Measurements from ENCODE around the gene MDK. TPM values are rescaled to one million over a fixed set of nuclear protein-coding genes. Genes with fewer than 3 reads are reported as not detected.

The MDK gene
- total and polyA plus RNA-seq, 2 of the 4 experiments (the other 2 are of a cell fraction): 25.8 to 377 TPM

DNA sequence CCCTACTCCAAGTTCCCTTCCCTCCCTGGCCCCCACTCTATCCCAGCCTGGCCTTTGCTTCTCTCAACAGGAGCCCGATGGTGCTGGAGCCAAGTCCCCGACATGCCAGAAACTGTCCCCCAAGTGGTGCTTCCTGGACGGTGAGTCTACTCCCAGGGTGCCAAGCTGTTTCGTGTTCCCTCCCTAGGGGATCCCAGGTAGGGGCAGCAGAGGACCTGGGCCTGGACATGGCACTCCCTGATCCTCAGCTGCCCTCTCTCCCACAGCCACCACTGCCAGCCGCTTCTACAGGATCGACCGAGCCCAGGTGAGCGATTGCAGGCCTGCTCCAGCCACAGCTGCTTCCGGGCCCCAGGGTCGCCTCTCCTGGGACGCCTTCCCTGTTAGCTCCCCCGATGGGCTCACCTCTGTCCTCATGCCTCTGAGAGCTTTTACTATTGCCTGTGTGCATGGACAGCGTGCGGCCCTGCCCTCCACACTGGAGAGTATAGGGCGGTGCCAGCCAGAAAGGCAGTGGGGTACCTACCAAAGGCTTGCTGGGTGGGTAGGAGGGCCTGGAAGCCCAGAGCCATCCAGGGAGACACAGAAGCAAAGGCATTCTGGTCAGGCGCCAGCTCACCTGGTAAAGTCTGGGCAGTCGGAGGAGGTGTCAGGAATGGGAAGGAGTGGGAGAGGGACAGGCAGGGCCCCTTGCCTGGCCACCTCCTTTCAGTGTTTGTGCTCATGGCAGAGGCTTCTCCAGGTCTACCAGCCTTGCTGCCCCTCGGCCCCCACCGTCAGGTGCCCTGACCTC is 5.0 kb upstream of the MDK start:
- Histone ChIP-seq H2BK120ac (ENCODE audit: low read depth, low read length) (no peak overlapping the region), H3K9me1 (ENCODE audit: insufficient read depth, low read length) (no peaks in the 10 kb centered on the region), H2BK15ac (ENCODE audit: low read depth, low read length) (no peak overlapping the region), H4K8ac (ENCODE audit: low read depth in 2 of 2, low read length in 2 of 2) (no peak overlapping the region), H3K9me3 (ENCODE audit: control insufficient read depth, insufficient read depth, low read length) (no peaks in the 10 kb centered on the region), H3K9ac (ENCODE audit: low read depth, low read length) (no peak overlapping the region), H3K4me2 (ENCODE audit: low read depth, low read length) (no peak overlapping the region), H3K4me3 (ENCODE audit: insufficient read depth, low read depth, low read length) (no peak overlapping the region), H3K23ac (ENCODE audit: low read depth, low read length) (no peak overlapping the region), H2AK9ac (replicated peaks; ENCODE audit: low read depth, low read length, poor library complexity) (no peak overlapping the region), H2AK5ac (ENCODE audit: low read depth, low read length) (no peak overlapping the region), H2BK5ac (ENCODE audit: low read depth, low read length, poor library complexity, severe bottlenecking) (no peak overlapping the region), H2AFZ (replicated peaks; ENCODE audit: low read length, poor library complexity) (no peak overlapping the region), H3K56ac (ENCODE audit: extremely low read depth, insufficient read depth, low read length) (no peak overlapping the region), H3K14ac (replicated peaks; ENCODE audit: low read depth, low read length) (no peak overlapping the region), H4K5ac (ENCODE audit: low read depth, low read length) (no peak overlapping the region), H3K27me3 (ENCODE audit: control insufficient read depth, insufficient read depth, low read length) (no peaks in the 10 kb centered on the region), H4K20me1 (ENCODE audit: insufficient read depth, low read length) (no peaks in the 10 kb centered on the region), H3K79me1 (ENCODE audit: low read depth in 1 of 2, low read length in 2 of 2) (no peaks in the 10 kb centered on the region), H3K36me3 (ENCODE audit: control insufficient read depth, insufficient read depth, low read length) (peaks cover 29% of the 10 kb centered on the region), H3K18ac (ENCODE audit: low read depth, low read length) (no peak overlapping the region), H3K4me1 (ENCODE audit: control insufficient read depth, insufficient read depth, low read length) (peaks cover 4% of the 10 kb centered on the region), H2BK20ac (ENCODE audit: low read depth, low read length) (no peak overlapping the region), H3K4ac (ENCODE audit: low read depth, low read length) (no peak overlapping the region), H4K91ac (ENCODE audit: insufficient read depth, low read depth, low read length) (no peak overlapping the region), H3K27ac (ENCODE audit: insufficient read depth, low read length) (no peak overlapping the region)
- no peak for TF ChIP-seq SMC3 (IDR thresholded peaks at IDR 0.05; ENCODE audit: low read depth, low read length)
- TF ChIP-seq, protein P1, sequence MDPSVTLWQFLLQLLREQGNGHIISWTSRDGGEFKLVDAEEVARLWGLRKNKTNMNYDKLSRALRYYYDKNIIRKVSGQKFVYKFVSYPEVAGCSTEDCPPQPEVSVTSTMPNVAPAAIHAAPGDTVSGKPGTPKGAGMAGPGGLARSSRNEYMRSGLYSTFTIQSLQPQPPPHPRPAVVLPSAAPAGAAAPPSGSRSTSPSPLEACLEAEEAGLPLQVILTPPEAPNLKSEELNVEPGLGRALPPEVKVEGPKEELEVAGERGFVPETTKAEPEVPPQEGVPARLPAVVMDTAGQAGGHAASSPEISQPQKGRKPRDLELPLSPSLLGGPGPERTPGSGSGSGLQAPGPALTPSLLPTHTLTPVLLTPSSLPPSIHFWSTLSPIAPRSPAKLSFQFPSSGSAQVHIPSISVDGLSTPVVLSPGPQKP (IDR thresholded peaks at IDR 0.05; ENCODE audit: borderline replicate concordance, low read depth, low read length): no peak
- no peak for TF ChIP-seq RAD21 (IDR thresholded peaks at IDR 0.05; ENCODE audit: low read length)
- no peak for TF ChIP-seq CHD1 (IDR thresholded peaks at IDR 0.05; ENCODE audit: low read depth, low read length)
- TF ChIP-seq NFE2L2 (IDR thresholded peaks at IDR 0.05; ENCODE audit: low read depth, low read length): no peak
- no peak for TF ChIP-seq MAZ (IDR thresholded peaks at IDR 0.05; ENCODE audit: borderline replicate concordance, low read depth, low read length)
- no peak for TF ChIP-seq RCOR1 (IDR thresholded peaks at IDR 0.05; ENCODE audit: insufficient replicate concordance, low read length)
- TF ChIP-seq, protein P2, sequence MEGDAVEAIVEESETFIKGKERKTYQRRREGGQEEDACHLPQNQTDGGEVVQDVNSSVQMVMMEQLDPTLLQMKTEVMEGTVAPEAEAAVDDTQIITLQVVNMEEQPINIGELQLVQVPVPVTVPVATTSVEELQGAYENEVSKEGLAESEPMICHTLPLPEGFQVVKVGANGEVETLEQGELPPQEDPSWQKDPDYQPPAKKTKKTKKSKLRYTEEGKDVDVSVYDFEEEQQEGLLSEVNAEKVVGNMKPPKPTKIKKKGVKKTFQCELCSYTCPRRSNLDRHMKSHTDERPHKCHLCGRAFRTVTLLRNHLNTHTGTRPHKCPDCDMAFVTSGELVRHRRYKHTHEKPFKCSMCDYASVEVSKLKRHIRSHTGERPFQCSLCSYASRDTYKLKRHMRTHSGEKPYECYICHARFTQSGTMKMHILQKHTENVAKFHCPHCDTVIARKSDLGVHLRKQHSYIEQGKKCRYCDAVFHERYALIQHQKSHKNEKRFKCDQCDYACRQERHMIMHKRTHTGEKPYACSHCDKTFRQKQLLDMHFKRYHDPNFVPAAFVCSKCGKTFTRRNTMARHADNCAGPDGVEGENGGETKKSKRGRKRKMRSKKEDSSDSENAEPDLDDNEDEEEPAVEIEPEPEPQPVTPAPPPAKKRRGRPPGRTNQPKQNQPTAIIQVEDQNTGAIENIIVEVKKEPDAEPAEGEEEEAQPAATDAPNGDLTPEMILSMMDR (conservative IDR thresholded peaks at IDR 0.05; ENCODE audit: low read depth, low read length): no peak
- no peak for TF ChIP-seq RFX5 (IDR thresholded peaks at IDR 0.05; ENCODE audit: low read depth, low read length)
- TF ChIP-seq POLR2A (IDR thresholded peaks at IDR 0.05; ENCODE audit: low read depth, low read length): no peak
- no peak for TF ChIP-seq BHLHE40 (IDR thresholded peaks at IDR 0.05; ENCODE audit: low read depth, low read length)
- TF ChIP-seq MAFK (IDR thresholded peaks at IDR 0.05; ENCODE audit: low read depth, low read length): no peak
- dilution Hi-C loops (cut with HindIII; ENCODE audit: low sequenced_read_pairs, unreplicated experiment): no loop called here
- no peak for ATAC-seq (ENCODE audit: low read depth)
- 100% methylated on average over 8 of the region's 19 CpGs; no CpG with 5 or more reads in 1 of the 2 experiments for WGBS, 2 experiments (ENCODE audit: extremely low coverage in 2 of 2, insufficient read length in 1 of 2)
- intact Hi-C loops (cut with micrococcal nuclease): no loop called here
- ChIA-PET POLR2A (ENCODE audit: unreplicated experiment) (no interaction called here), CTCF (no interaction called here)
- DNase-seq: no peak
- in situ Hi-C loops (cut with MboI; ENCODE audit: low sequenced_read_pairs): no loop called here
- no TSS peak for BruUV-seq (replicated peaks)

Measured in IMR-90 (cell line).